Sigmoid colon (tissue), 7 donors: ENCODE measurements around the gene ERO1B. TPM values are rescaled to one million over a fixed set of nuclear protein-coding genes. Genes with fewer than 3 reads are reported as not detected.

Source experiments
- DNase-seq: peaks from one replicate; pipeline ENCODE4 v3.0.0-alpha.2; 2019
- H3K27ac ChIP-seq, 4 donors: fragments of 200-600 bp; sonication (generic); one replicate each; pipeline ENCODE4 v1.5.1; 2016 to 2019; ENCODE audit warnings: mild to moderate bottlenecking in 1 of 4
- H3K27me3 ChIP-seq, 3 donors: fragments of 200-600 bp; sonication (generic); one replicate each; pipeline ENCODE4 v1.5.1; 2019; ENCODE audit warnings: mild to moderate bottlenecking in 1 of 3
- H3K36me3 ChIP-seq, 4 donors: fragments of 200-600 bp; sonication (generic); one replicate each; pipeline ENCODE4 v1.5.1; 2016 to 2019
- H3K4me1 ChIP-seq, 4 donors: fragments of 200-600 bp; sonication (generic); one replicate each; pipeline ENCODE4 v1.5.1; 2017 to 2019
- H3K4me3 ChIP-seq, 4 donors: fragments of 200-600 bp; sonication (generic); one replicate each; pipeline ENCODE4 v1.5.1; 2017 to 2019; ENCODE audit warnings: mild to moderate bottlenecking in 2 of 4, moderate library complexity in 1 of 4
- H3K9me3 ChIP-seq, 4 donors: fragments of 200-600 bp in 3 of 4; sonication (generic) in 3 of 4; one replicate each; pipeline versions ENCODE4 v1.5.1 to v1.6.1; 2013 to 2019
- CTCF ChIP-seq, 4 experiments: fragments of 450-650 bp in 3 of 4; fragments of 200-600 bp in 1 of 4; IDR thresholded peaks; one replicate each; pipeline ENCODE4 v1.5.1; 2016 to 2019; ENCODE audit warnings: antibody characterized with exemption in 4 of 4, mild to moderate bottlenecking in 3 of 4, moderate library complexity in 2 of 4
- EP300 ChIP-seq, 4 donors: sonication (generic); formaldehyde crosslinking; IDR thresholded peaks; one replicate each; pipeline ENCODE4 v1.6.1; 2017; ENCODE audit warnings: antibody characterized with exemption in 4 of 4
- POLR2A ChIP-seq, 2 donors: fragments of 450-650 bp; IDR thresholded peaks; one replicate each; pipeline ENCODE4 v1.6.1; 2016; ENCODE audit warnings: antibody characterized with exemption in 2 of 2, mild to moderate bottlenecking in 2 of 2, moderate library complexity in 2 of 2
- POLR2AphosphoS5 ChIP-seq, 4 donors: sonication (generic); formaldehyde crosslinking; IDR thresholded peaks; one replicate each; pipeline ENCODE4 v1.6.1; 2017; ENCODE audit warnings: antibody characterized with exemption in 4 of 4
- WGBS, 2 donors: extraction: QIAGEN DNeasy Blood & Tissue Kit; methylation state at CpG; one replicate each; pipeline ENCODE4 v1.1.7; 2013; 5-methylcytosine and 5-hydroxymethylcytosine counted together
- intact Hi-C: fragments of 100-400 bp; cut with DNase I; formaldehyde crosslinking; loops from one replicate; pipeline ENCODE4 v1.15.1; 2023
- polyA plus RNA-seq, 3 donors: library from polyadenylated mRNA; stranded (reverse); fragments of 200-250 nt; gene quantifications; one replicate each; pipeline ENCODE4 v1.2.3, GENCODE V29; 2013
- total RNA-seq, 4 donors: library from RNA; depleted of rRNA; stranded (reverse); fragments of >200 nt; gene quantifications; one replicate each; pipeline ENCODE4 v1.1.0, GENCODE V29; 2016
- donor health status: healthy with polysubstance abuse.
- donor health status: Bipolar disorder and iron deficiency.
- donor health status: healthy.

Gene ERO1B
- total and polyA plus RNA-seq, 7 donors: 1.2 to 17.2 (median 9.0) TPM

- no peak for DNase-seq
- H3K4me3 ChIP-seq: peak overlapping the region; percentile 82 to 98 (median 94)
- H3K27me3 ChIP-seq: no peaks in the 10 kb centered on the region
- WGBS, 2 donors: 8 to 12% methylated on average over 7 of the region's 7 CpGs
- H3K27ac ChIP-seq: peak overlapping the region; percentile 87 to 92 (median 90)
- no peaks in the 10 kb centered on the region for H3K36me3 ChIP-seq
- H3K9me3 ChIP-seq: no peaks in the 10 kb centered on the region
- TF ChIP-seq POLR2A (IDR thresholded peaks at IDR 0.05) (no peak), EP300 (IDR thresholded peaks at IDR 0.05) (no peak), CTCF (IDR thresholded peaks at IDR 0.05) (no peak), POLR2AphosphoS5 (IDR thresholded peaks at IDR 0.05) (no peak)
- H3K4me1 ChIP-seq: peaks cover 0 to 16% (median 11%) of the 10 kb centered on the region in 4 donors
- intact Hi-C loops: loop anchor here (5.0 to 10.0 kb wide), 5 partner anchors 140 to 512 kb away; partner anchors contain the start of genes GPR137B, HEATR1, LGALS8 and MTR
Measured at GRCh38 chr1:236282425-236282716, 613 bp upstream of the ERO1B start.

- Histone ChIP-seq H3K9me3 (no peaks in the 10 kb centered on the region), H3K27ac (peak overlapping the region; percentile 87 to 92 (median 90)), H3K36me3 (no peaks in the 10 kb centered on the region), H3K27me3 (no peaks in the 10 kb centered on the region), H3K4me3 (peak overlapping the region; percentile 82 to 98 (median 94)), H3K4me1 (peaks cover 0 to 16% (median 11%) of the 10 kb centered on the region in 4 donors)
- 1% methylated on average over 38 of the region's 38 CpGs for WGBS, 2 donors
- peak; percentile 77 for DNase-seq
- TF ChIP-seq CTCF (IDR thresholded peaks at IDR 0.05) (no peak), POLR2AphosphoS5 (IDR thresholded peaks at IDR 0.05) (no peak), EP300 (IDR thresholded peaks at IDR 0.05) (no peak), POLR2A (IDR thresholded peaks at IDR 0.05) (no peak)
- intact Hi-C loops: loop anchor here (5.0 to 10.0 kb wide), 5 partner anchors 139 to 514 kb away; partner anchors contain the start of genes GPR137B, HEATR1, LGALS8 and MTR
Measured at GRCh38 chr1:236281198-236281653, 532 bp downstream of the ERO1B start.

- peaks cover 0 to 16% (median 11%) of the 10 kb centered on the region in 4 donors for H3K4me1 ChIP-seq
- TF ChIP-seq CTCF (IDR thresholded peaks at IDR 0.05) (no peak), POLR2AphosphoS5 (IDR thresholded peaks at IDR 0.05) (no peak), POLR2A (IDR thresholded peaks at IDR 0.05) (no peak), EP300 (IDR thresholded peaks at IDR 0.05) (no peak)
- 3 to 12% methylated on average over 13 of the region's 13 CpGs for WGBS, 2 donors
- H3K27me3 ChIP-seq: no peaks in the 10 kb centered on the region
- H3K36me3 ChIP-seq: no peaks in the 10 kb centered on the region
- no peaks in the 10 kb centered on the region for H3K9me3 ChIP-seq
- H3K4me3 ChIP-seq: peak overlapping the region; percentile 82 to 98 (median 94)
- peak; percentile 66 for DNase-seq
- intact Hi-C loops: loop anchor here (5.0 to 10.0 kb wide), 5 partner anchors 138 to 514 kb away; partner anchors contain the start of genes GPR137B, HEATR1, LGALS8 and MTR
- peak overlapping the region; percentile 87 to 92 (median 90) for H3K27ac ChIP-seq
Measured at GRCh38 chr1:236280438-236281197, 1.1 kb downstream of the ERO1B start.

GRCh38 chr1:236275586-236275985 lies 6.2 kb downstream of the ERO1B start:
- 83 to 87% methylated on average over 1 of the region's 1 CpG for WGBS, 2 donors
- Histone ChIP-seq H3K27me3 (no peaks in the 10 kb centered on the region), H3K9me3 (no peaks in the 10 kb centered on the region), H3K27ac (no peak overlapping the region), H3K4me3 (no peak overlapping the region), H3K4me1 (peaks cover 0 to 6% (median 4%) of the 10 kb centered on the region in 4 donors), H3K36me3 (no peaks in the 10 kb centered on the region)
- TF ChIP-seq POLR2AphosphoS5 (IDR thresholded peaks at IDR 0.05): no peak
- TF ChIP-seq CTCF (IDR thresholded peaks at IDR 0.05): no peak
- TF ChIP-seq EP300 (IDR thresholded peaks at IDR 0.05): no peak
- no peak for TF ChIP-seq POLR2A (IDR thresholded peaks at IDR 0.05)
- intact Hi-C loops: no loop called here
- DNase-seq: no peak
